GM12801 (cell line): ENCODE results near the gene YTHDC1.

Experiments
- CTCF ChIP-seq: IDR thresholded peaks from one replicate; pipeline ENCODE4 v1.5.1; 2011; ENCODE audit warnings: control low read depth; ENCODE audit not compliant: insufficient read length; ENCODE audit errors: extremely low read depth

The YTHDC1 gene

GRCh38 chr4:68337522-68337921, 12.4 kb downstream of the YTHDC1 start:
- no peak for TF ChIP-seq CTCF

- no peak for TF ChIP-seq CTCF
These were observed 12.9 kb downstream of the YTHDC1 start for GRCh38 chr4:68337004-68337403.

- no peak for TF ChIP-seq CTCF
These were observed 13.4 kb downstream of the YTHDC1 start for GRCh38 chr4:68336530-68336929.

- no peak for TF ChIP-seq CTCF
These were observed 23.7 kb downstream of the YTHDC1 start for GRCh38 chr4:68326141-68326540.

- no peak for TF ChIP-seq CTCF
These were observed 25.2 kb downstream of the YTHDC1 start for GRCh38 chr4:68324519-68325262.

- no peak for TF ChIP-seq CTCF
These were observed 30.9 kb downstream of the YTHDC1 start for GRCh38 chr4:68319040-68319439.

- no peak for TF ChIP-seq CTCF
These were observed 33.5 kb downstream of the YTHDC1 start for GRCh38 chr4:68316193-68316969.
